HG03457 (cell line): ENCODE results near the gene ZNF804B.

Source experiments
- ATAC-seq: cut with Tn5 transposase; IDR thresholded peaks from one replicate; pipeline ENCODE4 v1.9.1; 2021; ENCODE audit warnings: moderate number of reproducible peaks; ENCODE audit not compliant: unreplicated experiment

ZNF804B gene

DNA sequence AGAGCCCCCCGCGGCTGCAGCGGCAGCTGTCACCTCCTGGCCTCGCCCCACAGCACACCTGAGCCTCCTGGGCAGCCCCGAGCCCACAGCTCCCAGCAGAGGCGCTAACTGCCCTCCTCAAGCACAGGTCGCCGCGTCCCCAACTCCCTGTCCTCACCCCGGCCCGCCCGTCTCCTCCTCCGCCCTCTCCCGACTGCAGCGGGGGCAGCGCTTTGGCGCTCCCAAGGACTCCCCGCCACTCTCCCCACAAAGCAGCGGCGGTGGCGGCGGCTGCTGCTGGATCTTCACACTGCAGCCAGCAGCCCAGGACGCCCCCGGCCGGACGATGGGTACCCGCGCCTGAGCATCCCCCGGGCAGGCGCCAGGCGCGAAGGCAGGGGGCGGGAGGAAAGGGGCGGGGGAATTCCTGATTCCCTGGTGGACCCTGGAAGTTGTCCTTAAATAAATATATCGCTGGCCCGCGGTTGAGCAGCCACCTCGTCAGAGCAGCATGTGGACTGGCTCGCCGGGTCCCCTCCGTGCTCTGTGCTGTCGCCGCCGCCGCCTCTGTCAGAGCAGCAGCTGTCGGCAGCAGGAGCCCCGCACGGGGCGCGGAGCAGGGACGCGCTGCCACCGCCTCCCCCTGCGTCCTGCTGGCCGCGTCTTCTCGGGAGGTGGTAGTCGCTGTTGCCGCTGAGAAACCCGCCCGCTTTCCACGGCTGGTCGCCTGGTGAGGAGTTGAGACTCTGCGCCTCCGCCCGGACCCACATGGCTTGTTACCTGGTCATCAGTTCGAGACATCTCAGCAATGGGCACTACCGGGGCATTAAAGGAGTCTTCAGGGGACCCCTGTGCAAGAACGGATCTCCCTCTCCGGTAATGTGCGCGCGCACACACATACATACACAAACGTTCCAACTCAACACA, at the start of gene ZNF804B:
ZNF804B (plus strand) TSS at position 471 of the 906 bp plus-strand sequence; CDS start at position 748, 277 bp downstream.
- ATAC-seq, result no peak

DNA sequence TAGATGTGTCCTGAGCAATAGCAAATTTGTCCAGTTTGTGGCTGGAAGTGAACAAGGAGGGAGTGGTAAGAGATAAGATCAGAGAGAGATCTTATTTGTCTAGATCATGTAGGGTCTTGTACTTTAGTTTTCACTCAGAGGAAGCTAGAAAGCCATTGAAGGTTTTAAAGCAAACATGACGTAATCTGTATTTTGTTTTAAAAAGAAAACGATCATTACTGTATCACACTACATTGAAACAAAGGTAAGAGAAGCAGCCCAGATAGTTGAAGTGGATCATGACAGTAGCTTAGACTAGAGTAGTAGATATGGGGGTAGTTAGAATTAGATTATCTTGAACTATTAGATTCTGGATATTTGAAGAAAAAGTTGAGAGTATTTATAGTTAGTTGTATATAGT, 23.6 kb upstream of the ZNF804B start:
- ATAC-seq, result no peak

DNA sequence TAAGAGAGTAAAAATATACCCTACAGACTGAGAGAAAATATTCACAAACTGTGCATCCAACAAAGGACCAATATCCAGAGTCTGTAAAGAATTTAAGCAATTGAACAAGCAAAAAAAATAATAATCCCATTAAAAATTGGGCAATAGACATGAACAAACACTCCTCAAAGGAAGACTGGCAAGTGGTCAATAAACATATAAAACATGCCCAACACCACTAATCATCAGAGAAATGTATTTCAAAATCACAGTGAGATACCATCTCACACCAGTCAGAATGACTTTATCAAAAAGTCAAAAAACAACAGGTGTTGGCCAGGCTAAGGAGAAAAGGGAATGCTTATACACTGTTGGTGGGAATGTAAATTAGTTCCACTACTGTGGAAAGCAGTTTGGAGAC, 21.9 kb upstream of the ZNF804B start:
- ATAC-seq, result no peak

DNA sequence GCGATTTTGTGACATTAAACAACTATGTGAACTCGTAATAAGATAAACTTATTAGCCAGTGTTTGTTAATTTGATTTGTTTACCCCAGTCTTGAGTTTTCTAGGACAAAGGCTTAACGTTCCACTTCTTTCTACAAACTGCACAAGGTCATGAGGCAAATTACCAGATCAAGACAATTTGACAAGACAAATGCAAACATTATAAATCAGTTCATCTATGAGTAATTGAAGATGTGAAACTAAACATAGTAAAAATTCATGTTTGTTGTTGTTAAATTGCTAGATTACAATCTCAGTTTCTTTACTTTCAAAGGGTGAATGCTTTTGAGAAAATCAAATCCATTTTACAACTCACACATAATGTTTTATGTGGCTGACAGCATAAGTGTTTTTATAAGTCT, 13.4 kb upstream of the ZNF804B start:
- ATAC-seq, result no peak

DNA sequence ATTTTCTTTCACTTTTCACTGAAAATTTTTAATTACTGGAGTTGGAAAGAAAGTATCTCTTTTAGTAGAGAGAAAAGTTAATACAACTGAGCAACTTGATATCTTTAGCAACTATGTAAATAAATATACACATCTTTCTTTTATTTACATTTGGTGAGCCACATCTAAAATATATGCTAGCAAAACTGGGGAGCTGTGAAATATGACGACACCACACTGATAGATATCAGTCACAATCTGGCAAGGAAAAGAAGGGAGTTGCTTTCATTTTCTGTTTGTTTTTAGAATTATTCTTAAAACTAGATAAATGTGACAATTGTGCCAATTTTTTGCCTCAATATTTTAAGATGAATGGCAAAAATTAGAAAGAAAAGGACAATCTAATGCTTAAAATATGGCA, 2.7 kb upstream of the ZNF804B start:
- no peak for ATAC-seq

DNA sequence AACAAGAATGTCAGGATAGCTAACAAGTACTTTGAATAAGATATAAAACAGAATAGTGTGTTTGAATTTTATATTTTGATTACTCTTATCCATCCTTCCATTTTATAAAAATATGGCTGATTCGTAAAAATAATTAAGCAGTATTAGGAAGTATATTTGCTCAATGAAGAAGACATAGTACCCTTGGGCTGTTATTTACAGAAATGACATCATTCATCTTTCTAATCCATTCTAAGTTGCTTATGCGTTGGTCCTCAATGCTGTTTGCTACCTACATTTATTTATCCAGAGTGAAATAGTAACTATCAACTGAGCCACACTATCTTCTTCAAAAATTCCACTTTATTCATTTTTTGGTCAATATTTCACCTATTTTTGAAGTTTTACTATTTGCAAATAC, 2.1 kb upstream of the ZNF804B start:
- no peak for ATAC-seq

DNA sequence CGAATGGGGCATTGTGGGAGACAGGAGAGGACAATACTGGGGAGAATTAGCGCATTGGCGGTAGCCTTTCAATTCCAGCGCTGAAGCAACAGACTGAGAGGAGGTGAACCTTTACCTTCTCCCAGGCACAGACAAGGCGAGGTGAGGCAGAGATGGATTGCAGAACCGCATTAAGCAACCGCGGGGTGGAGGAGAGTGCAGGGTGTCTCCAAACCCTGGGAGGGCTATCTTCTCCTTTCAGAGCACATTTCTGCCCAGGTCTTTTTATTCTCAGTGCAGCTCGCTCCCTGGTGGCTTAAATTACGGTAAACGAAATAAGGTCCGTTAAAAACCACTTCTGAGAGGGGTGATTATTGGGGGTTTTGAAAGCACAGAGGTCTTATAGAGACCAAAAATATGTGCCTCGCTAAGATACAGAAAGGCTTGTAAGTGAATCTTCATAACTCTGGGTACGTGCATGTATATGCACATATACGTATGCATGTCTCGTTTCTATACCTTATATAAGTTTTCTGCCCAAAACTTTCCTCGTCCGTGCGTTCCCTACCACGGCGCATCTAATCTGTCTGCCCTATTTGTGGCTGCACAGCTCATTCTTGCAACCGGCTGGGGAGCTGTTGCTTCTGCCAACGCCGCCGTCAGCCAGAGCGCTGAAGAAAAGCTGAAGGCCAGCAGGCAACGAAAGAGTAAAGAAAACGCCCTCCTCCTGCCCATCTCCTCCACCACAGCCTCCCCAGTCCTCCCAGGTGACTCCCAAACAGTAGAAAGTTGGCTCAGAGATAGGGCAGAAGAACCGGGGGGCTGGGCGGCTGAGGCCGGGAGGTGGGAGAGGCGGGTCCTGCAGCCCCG, 895 bp upstream of the ZNF804B start:
- no peak for ATAC-seq

DNA sequence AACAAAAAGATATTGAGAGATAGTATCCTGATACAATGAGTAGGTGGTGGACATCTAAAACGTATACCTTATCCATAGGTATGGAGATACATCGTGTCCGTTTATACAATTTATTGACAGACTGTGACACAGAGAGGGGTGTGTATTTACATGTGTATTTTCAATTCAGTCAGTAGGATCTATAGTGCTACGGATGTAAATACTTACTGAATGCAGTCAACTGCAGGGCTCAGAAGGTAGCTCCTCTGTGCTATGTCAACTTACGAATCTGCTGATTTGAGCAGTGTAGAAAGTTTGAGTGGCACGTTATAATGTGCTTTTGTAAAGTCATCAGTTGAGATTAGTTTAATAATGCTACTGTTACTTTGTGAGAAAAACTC, 626 bp downstream of the ZNF804B start:
- no peak for ATAC-seq

DNA sequence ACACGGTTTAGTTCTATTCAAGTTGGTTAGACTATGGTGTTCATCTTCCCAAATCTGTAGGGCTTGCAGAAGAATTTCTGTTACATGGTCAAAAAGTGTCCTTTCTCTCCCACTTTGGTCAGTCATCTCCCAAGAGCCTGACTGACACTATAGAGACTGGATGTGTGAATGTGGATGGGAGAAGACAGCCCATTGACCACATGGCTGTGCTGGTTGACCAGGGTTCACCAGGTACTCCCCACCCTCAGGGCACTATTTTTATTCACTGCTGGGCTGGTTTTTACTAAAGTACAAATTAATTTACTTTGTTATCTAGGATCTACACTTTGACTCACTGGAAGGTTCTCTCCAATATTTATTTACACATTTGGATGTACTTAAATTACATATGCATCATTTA, 2.3 kb downstream of the ZNF804B start:
- no peak for ATAC-seq

DNA sequence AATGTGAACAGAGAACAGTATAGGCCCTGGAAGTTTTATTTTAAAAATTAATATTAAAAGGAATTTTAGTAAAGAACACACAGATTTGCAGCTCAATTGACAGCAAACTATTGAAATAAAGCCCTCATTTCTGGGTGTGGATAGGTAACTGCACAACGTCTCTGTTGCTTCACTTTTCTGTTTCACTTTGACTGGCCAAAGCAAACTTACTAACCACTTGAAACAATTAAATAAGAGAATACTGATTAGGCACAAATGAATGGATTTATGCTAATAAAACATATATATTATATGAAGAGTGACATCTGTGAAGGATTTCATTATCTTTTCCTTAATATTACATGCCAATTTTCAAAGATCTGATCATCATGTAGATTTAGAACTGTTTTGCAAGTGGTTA, 11.9 kb downstream of the ZNF804B start:
- no peak for ATAC-seq

DNA sequence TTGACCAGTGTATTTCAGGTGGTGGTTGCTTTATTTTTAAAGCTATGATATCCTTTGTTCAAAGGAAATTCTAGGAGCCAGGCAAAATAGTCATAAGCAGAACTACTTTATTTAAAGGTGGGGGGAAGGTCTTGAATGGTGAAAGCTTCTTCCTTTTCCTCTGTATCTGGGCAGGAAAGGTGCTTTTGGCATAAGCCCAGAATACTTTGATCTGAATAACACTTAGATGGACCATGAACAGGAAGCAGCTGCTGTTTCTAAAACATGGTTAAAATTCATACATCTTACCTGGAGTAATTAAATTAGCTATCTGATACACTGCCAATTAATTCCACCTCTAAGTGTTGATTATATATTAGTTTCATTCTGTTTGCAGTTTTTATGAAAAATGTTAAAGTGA, 13.3 kb downstream of the ZNF804B start:
- no peak for ATAC-seq

DNA sequence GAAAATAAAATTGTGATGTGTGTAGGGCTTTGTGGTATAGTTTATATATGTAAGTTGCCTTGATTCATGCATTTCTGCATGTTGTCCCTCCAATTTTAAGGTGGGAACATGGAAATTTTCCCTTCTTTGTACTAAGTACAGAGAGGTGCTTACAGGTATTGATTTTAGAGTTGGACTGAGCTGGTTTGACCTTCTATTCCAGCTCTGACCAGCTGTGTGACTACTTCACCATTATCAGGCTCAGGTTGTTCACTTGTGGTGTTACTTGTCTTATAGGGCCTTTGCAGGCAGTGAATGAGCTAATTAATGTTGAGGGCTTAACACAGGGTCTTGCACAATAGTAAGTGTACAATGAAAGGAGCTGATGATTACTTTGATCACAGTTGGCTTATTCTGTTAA, 16.3 kb downstream of the ZNF804B start:
- no peak for ATAC-seq

DNA sequence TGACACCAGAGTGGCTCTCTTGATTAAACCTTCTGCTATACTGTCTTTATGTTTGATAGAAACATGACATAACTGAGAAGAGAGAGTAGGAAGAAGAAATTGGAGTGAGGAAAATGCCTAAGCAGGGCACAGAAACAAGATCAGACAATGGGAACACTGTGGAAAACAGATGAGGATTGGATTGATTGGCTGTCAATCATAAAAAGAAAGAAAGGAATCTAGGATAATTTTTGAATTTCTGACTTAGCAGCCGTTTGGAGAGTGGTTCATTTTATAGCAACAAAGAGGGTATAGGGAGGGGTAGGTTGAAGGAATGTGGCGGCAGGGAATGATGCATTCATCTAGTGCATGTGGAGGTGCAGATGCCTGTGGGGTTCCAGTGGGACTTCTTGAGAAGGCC, 28.3 kb downstream of the ZNF804B start:
- ATAC-seq, result no peak

DNA sequence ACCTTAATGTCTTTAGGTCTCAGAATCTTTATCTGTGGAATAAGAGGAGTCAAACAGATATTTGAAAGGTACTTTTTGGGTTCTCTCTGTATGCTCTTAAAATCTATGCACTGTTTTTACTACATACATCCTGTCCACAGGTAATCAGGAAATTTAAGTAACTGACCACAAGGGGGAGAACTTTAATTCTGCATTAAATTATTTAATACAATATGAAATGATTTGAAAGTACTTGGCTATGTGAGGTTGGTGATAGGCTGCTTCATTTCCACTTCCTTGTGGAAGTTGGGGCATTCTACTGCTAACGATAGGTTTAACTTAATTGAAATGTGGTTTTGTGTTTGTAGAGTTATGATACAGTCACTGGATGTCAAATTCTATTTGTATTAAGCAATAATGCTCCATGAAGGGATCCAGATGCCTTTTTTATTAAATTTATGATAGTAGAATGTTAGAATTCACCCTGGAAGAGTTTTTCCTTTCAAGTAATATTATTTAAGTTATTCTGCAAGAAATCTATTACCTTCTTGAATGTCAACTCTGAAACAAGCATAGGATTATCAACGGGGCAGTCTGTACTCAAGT, 30.1 kb downstream of the ZNF804B start:
- ATAC-seq, result no peak

DNA sequence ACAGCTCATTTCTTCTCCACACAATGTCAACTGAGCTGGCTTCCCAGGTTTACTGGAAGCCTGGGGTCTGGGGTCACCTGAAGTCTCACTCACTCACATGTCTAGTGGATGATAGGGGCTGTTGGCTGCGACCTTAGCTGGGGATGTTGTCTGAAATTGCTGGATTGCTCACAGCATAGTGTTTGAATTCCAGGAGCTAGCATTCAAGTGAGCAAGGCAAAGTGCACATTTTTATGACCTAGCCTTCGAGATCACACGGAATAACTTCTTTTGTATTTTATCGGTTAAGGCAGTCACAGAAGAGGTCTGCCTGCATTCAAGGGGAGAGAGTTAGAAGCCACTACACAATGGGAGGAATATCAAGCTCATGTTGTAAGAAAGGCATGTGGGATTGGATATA, 32.4 kb downstream of the ZNF804B start:
- no peak for ATAC-seq

DNA sequence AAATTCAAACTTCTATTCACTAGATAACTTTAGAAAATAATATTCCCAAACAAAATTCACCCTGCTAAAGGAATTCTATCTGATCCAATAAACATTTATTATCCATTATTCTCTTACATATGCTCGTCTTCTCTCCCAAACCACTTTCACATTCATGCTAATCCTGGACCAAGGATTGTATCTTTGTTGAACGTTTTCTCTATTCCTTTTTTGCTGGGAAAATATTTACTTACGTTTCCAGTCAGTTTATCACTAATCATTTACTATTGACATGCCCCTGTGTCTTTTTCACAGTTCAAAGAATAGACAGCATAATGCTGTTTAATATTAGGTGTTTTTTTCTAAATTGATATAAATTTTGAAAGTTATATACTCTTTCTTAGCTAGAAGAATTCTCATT, 32.9 kb downstream of the ZNF804B start:
- no peak for ATAC-seq

DNA sequence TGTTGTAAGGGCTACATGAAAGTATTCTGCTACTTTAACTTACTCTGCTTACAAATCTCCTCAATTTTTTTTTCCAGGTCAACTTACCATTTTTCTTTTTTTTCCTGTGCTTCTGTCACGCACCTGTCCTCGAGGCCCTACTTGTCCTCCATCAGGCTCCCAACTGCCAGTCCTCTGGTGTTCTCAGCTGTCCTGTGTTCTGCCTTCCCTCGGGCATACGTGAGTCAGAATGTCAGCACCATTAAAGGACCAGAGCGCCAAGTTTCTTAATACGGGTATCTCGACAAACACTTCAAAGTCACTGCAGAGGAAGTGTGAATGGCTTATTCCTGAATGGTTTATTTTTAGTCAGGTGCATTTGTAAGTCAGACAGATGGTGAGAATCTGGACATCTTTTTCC, 36.1 kb downstream of the ZNF804B start, which contains the start of gene TEX47:
TEX47 (minus strand) TSS at position 185 of the 400 bp plus-strand sequence. CDS start 795 bp downstream, outside the sequence.
- ATAC-seq, result no peak

DNA sequence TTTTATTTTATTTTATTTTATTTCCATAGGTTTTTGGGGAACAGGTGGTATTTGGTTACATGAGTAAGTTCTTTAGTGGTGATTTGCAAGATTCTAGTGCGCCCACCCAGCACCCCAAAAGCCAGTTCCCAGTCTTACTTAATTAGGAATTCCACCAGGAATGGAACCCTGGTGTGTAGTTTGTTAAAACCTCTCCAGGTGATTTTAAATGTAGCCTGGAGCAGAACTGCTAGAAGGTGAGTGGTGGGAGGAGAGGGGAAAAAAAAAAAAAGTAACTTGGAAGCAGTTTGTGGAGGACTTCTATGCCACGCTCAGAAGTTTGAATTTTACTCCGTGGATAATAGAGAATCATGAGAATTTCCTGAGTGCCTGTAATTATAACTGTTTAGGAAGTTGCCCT, 41.5 kb downstream of the ZNF804B start:
- ATAC-seq, result no peak

DNA sequence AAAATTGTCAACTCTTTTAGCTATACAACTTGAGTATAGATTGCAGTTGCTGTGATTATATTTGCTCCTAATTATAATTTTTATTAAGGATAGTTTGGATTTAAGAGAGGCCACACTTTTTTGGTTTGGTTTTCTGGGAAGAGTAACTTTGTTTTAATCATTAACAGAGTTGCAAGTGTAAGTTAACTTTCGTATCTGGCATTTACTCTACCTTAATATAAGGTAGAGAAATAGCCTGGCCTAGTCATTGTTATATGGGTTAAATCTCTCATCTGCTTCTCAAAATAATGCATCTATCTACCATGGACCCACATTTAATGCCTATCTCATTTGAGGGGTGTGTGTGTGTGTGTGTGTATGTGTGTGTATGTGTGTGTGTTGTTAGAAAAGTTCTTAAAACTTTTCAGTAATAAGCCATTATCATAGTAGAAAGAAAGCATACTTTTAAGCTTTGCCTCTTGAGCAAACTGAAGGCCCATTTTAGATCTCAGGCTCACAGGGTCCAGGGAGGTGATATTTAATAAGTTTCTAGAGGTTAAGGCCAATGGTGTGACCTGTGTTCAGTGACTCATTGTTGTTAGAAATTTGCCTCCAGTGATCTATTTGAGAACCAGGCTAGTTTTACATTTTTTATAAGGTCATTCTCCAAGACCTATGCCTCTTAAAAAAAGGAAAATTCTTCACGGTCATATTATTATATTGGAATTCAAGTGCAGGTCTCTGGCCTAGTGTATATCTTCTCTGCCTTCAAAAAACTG, 47.0 kb downstream of the ZNF804B start:
- no peak for ATAC-seq

DNA sequence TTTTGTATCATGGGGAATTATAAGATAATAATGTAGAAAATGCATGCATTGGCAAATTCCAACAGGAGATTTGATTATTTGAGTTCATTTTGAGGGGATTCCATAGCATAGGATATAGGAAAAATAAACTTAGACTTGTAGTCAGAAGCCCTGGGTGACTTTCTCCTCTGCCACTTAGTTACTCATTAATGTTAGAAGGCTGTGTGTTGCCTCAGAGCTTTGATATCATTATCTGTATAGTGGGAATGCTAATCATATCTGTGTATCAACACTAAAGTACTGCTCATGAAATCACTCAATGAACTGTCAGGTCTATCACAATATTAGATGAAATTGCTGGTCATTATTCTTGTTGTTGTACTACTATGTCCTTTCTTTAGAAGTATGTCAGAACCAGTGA, 59.1 kb downstream of the ZNF804B start:
- no peak for ATAC-seq

DNA sequence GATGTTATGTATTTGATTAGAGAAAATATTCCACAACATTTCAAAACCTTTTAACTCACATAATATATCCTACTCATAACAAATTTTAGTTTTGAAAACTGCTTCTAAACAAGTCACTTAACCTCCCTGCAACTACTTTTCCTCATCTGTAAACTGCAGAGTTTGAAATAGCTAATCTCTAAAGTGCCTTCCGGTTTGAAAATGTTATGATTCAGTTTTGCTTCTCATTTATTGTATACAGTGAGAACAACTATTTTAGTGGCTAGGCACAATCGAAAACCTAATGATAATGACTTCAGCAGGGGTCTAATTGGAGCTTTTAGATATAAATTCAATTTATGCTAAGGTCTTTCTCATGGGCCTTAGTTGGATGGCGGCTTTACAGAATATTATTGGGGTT, 66.7 kb downstream of the ZNF804B start:
- ATAC-seq, result no peak
